Type B pancreatic cell (in vitro differentiated cells): ENCODE results near the gene IL17RC. TPM values are rescaled to one million over a fixed set of nuclear protein-coding genes. Genes with fewer than 3 reads are reported as not detected.

Experiments used
- DNase-seq: peaks from one replicate; pipeline ENCODE4 v3.0.0; 2021; ENCODE audit warnings: mixed read lengths; ENCODE audit not compliant: unreplicated experiment; ENCODE audit errors: extremely low spot score
- H3K27ac Mint-ChIP-seq: 2 replicates; pipeline ENCODE4 v1.8.0; 2021; ENCODE audit warnings: mild to moderate bottlenecking, mixed read lengths
- H3K27me3 Mint-ChIP-seq: 2 replicates; pipeline ENCODE4 v1.8.0; 2021; ENCODE audit warnings: mixed read lengths
- H3K36me3 Mint-ChIP-seq: 2 replicates; pipeline ENCODE4 v1.8.0; 2021; ENCODE audit warnings: mixed read lengths
- H3K4me1 Mint-ChIP-seq: one replicate; pipeline ENCODE4 v1.8.0; 2021; ENCODE audit warnings: mixed read lengths; ENCODE audit not compliant: unreplicated experiment
- H3K4me3 Mint-ChIP-seq: 2 replicates; pipeline ENCODE4 v1.8.0; 2021; ENCODE audit warnings: mild to moderate bottlenecking, mixed read lengths
- H3K9me3 Mint-ChIP-seq: 2 replicates; pipeline ENCODE4 v1.8.0; 2021; ENCODE audit warnings: mixed read lengths
- CTCF ChIP-seq: fragments of 200-600 bp; sonication (generic); conservative IDR thresholded peaks from 2 replicates; pipeline ENCODE4 v1.5.0; 2021; ENCODE audit warnings: antibody characterized with exemption, mild to moderate bottlenecking
- total RNA-seq: library from RNA; stranded (reverse); gene quantifications from 2 replicates; pipeline ENCODE4 v1.2.1, GENCODE V29; 2021; ENCODE audit warnings: low replicate concordance

Gene IL17RC
- total RNA-seq, 1 donor from 2014 or later, result 22.6 TPM

GRCh38 chr3:9951126-9951525, 34.2 kb downstream of the IL17RC start:
- no peaks in the 10 kb centered on the region for H3K9me3 Mint-ChIP-seq
- peak overlapping the region; percentile 76 for H3K4me3 Mint-ChIP-seq
- peaks cover 22% of the 10 kb centered on the region for H3K4me1 Mint-ChIP-seq
- no peaks in the 10 kb centered on the region for H3K36me3 Mint-ChIP-seq
- no peak for DNase-seq
- H3K27me3 Mint-ChIP-seq, result no peaks in the 10 kb centered on the region
- peak overlapping the region; percentile 92 for H3K27ac Mint-ChIP-seq
- TF ChIP-seq CTCF, result no peak

- TF ChIP-seq CTCF, result no peak
- Mint-ChIP-seq H3K36me3 (no peaks in the 10 kb centered on the region), H3K27me3 (no peaks in the 10 kb centered on the region), H3K4me1 (peaks cover 23% of the 10 kb centered on the region), H3K9me3 (no peaks in the 10 kb centered on the region), H3K27ac (peak overlapping the region; percentile 92), H3K4me3 (peak overlapping the region; percentile 76)
- no peak for DNase-seq
Observed at GRCh38 chr3:9951598-9951961, 34.7 kb downstream of the IL17RC start.

GRCh38 chr3:9951962-9952805, 35.3 kb downstream of the IL17RC start, which contains the start of gene PRRT3:
TSS of gene PRRT3 (minus strand) at chr3:9952408. CDS start at chr3:9950115, 2,293 bp downstream.
- peaks cover 23% of the 10 kb centered on the region for H3K4me1 Mint-ChIP-seq
- TF ChIP-seq CTCF, result no peak
- no peaks in the 10 kb centered on the region for H3K9me3 Mint-ChIP-seq
- H3K36me3 Mint-ChIP-seq, result no peaks in the 10 kb centered on the region
- no peak for DNase-seq
- H3K27me3 Mint-ChIP-seq, result no peaks in the 10 kb centered on the region
- peak within 1 kb of the TSS; percentile 92 for H3K27ac Mint-ChIP-seq
- H3K4me3 Mint-ChIP-seq, result peak within 1 kb of the TSS; percentile 87

GRCh38 chr3:9955067-9955502, 38.2 kb downstream of the IL17RC start:
- Mint-ChIP-seq H3K4me1 (peaks cover 23% of the 10 kb centered on the region), H3K27ac (peak overlapping the region; percentile 39), H3K27me3 (no peaks in the 10 kb centered on the region), H3K9me3 (no peaks in the 10 kb centered on the region), H3K4me3 (peak overlapping the region; percentile 28), H3K36me3 (no peaks in the 10 kb centered on the region)
- DNase-seq, result no peak
- no peak for TF ChIP-seq CTCF

- H3K36me3 Mint-ChIP-seq, result no peaks in the 10 kb centered on the region
- H3K4me3 Mint-ChIP-seq, result peak overlapping the region; percentile 28
- DNase-seq, result no peak
- TF ChIP-seq CTCF, result no peak
- peaks cover 21% of the 10 kb centered on the region for H3K4me1 Mint-ChIP-seq
- H3K27ac Mint-ChIP-seq, result peak overlapping the region; percentile 39
- no peaks in the 10 kb centered on the region for H3K27me3 Mint-ChIP-seq
- no peaks in the 10 kb centered on the region for H3K9me3 Mint-ChIP-seq
Observed at GRCh38 chr3:9955611-9956352, 38.9 kb downstream of the IL17RC start.
